GM12874 (cell line): ENCODE measurements around the gene MTMR4.

Experiments used
- CTCF ChIP-seq: IDR thresholded peaks from 2 replicates; pipeline ENCODE4 v1.5.1; 2011; ENCODE audit warnings: low read depth, mild to moderate bottlenecking, control low read depth, low read length, moderate library complexity; ENCODE audit not compliant: insufficient read depth

MTMR4 gene

DNA sequence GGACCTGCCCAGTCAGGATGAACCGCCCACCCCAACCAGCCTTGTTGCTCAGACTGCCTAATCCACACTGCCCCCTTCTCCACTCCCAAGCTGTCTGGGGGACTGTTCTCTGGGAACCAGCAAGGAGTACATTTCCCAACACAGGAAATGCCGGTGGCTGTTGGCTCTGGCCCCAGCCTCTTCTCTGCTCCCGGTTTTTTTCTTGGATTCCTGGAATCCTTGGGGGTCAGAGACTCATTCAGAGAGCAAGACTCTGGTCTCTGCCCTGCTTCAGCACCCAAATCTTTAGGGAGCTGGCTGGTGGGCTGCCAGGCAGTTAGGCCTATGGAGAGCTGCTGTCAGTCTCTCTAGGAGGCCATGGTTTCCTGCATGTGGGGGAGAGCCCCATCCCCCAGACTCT is 10.8 kb upstream of the MTMR4 start:
- no peak for TF ChIP-seq CTCF

GRCh38 chr17:58521680-58522079 is 7.2 kb upstream of the MTMR4 start:
- no peak for TF ChIP-seq CTCF

DNA sequence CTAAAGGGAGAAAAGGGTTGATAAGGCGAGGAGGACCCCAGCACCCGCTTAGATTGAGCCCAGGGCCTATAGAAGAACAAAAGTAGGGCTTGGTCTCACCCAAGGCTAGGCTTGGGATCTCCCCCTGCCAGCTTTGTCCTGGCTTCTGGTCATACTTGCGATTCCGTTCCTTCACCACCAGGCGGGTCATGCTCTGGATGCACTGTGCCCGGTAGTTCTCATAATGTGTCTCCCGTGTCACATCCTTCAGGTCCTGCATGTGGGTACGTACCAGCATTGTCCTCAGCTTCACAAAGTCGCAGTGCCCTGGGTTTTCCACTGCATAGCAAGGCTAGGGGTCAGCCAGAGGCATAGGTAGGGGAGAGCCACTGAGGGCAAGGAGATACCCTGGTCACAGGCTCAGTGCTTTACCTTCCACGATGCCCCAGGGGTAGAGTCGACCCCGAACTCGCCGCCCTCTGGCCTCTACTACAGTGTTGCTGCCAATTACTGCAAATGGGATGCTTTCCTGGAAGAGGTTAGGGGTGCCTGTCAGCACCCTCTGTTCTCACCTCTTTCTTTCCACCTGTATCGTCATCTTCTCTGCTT is 6.5 kb upstream of the MTMR4 start:
- peak; percentile 55; the same call in 1 of the 2 replicates for TF ChIP-seq CTCF

- no peak for TF ChIP-seq CTCF
Measured at GRCh38 chr17:58517928-58518609, 3.6 kb upstream of the MTMR4 start.

- TF ChIP-seq CTCF: no peak
Measured at GRCh38 chr17:58517378-58517927, 3.0 kb upstream of the MTMR4 start.

DNA sequence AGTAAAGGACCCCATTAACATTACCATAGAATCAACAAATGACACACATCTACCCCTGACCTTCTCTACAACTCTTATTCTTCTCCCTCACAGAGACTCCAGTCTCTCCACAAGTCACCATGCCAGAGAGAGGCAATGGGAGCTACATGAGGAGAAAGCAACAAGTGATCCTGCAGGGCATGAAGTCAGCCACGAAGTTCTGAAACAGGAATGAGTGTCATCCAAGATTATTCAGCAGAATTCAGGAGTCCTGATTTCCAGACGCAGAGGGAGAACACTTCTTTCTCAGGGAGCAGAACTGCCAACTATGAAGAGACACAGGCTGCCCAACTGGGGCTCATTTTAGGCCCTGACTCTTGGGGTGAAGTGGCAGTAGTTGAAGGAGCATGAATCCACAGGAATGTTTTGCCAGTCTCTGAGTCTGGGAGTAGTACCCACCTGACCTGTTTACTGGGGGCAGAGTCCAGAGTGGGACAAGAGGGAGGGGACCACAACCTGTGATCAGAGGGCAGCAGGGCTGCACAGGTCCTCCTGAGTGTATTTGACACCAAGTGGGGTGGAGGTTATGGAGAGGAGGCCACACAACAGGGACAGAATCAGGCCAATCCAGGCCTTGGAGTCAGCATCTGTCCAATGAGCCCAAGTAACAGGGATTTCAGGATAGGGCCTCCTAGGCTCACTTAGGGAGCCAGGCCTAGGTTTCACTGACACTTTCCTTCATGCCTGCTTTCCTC is 2.4 kb upstream of the MTMR4 start:
- TF ChIP-seq CTCF: no peak

- no peak for TF ChIP-seq CTCF
Measured at GRCh38 chr17:58515286-58515685, 848 bp upstream of the MTMR4 start.
